Mesenchymal stem cell (in vitro differentiated cells and primary cell): Measurements from ENCODE around the gene NXF2.
"Not testable (repeated sequence)": the region's sequence is repeated elsewhere in the genome, so short reads cannot be mapped to it uniquely, and the experiment has no call there.

Source experiments
- DNase-seq: peaks from one replicate; pipeline ENCODE4 v3.0.0-alpha.2; 2013
- H2AFZ ChIP-seq: one replicate; pipeline ENCODE4 v1.6.1; 2013; ENCODE audit warnings: low read depth, mild to moderate bottlenecking, control low read depth, inconsistent platforms, low read length, moderate library complexity
- H2AK5ac ChIP-seq: 2 replicates; pipeline ENCODE4 v1.6.1; 2013; ENCODE audit warnings: low read length, moderate library complexity, mild to moderate bottlenecking, inconsistent platforms; ENCODE audit not compliant: severe bottlenecking
- H2BK120ac ChIP-seq: one replicate; pipeline ENCODE4 v1.6.1; 2013; ENCODE audit warnings: low read depth, mild to moderate bottlenecking, inconsistent platforms, low read length, moderate library complexity
- H2BK12ac ChIP-seq, 2 experiments: one replicate each; pipeline ENCODE4 v1.6.1; 2013; ENCODE audit warnings: inconsistent platforms in 2 of 2, low read length in 2 of 2, mild to moderate bottlenecking in 2 of 2, moderate library complexity in 2 of 2, control low read depth in 1 of 2
- H2BK15ac ChIP-seq: one replicate; pipeline ENCODE4 v1.6.1; 2013; ENCODE audit warnings: mild to moderate bottlenecking, low read depth, inconsistent platforms; ENCODE audit not compliant: poor library complexity, severe bottlenecking
- H2BK5ac ChIP-seq: 2 replicates; pipeline ENCODE4 v1.6.1; 2013; ENCODE audit warnings: low read depth, mild to moderate bottlenecking, low read length, control low read depth, inconsistent platforms; ENCODE audit not compliant: poor library complexity, severe bottlenecking
- H3K14ac ChIP-seq, 2 experiments: one replicate each; pipeline ENCODE4 v1.6.1; 2013; ENCODE audit warnings: inconsistent platforms in 2 of 2, low read length in 2 of 2, control low read depth in 1 of 2, mild to moderate bottlenecking in 1 of 2, moderate library complexity in 1 of 2
- H3K18ac ChIP-seq, 2 experiments: one replicate each; pipeline ENCODE4 v1.6.1; 2013; ENCODE audit warnings: inconsistent platforms in 2 of 2, low read length in 2 of 2, control low read depth in 1 of 2, low read depth in 1 of 2, mild to moderate bottlenecking in 1 of 2
- H3K23ac ChIP-seq, 2 experiments: one replicate each; pipeline ENCODE4 v1.6.1; 2013; ENCODE audit warnings: inconsistent platforms in 2 of 2, low read length in 2 of 2, mild to moderate bottlenecking in 2 of 2, moderate library complexity in 2 of 2, control low read depth in 1 of 2
- H3K27ac ChIP-seq: 2 replicates; pipeline ENCODE4 v1.5.1; 2013; ENCODE audit warnings: mild to moderate bottlenecking, moderate library complexity, low read length, control low read depth, inconsistent platforms; ENCODE audit not compliant: poor library complexity, severe bottlenecking
- H3K27me3 ChIP-seq, 2 experiments: 2 replicates each; pipeline versions ENCODE4 v1.6.1 to v1.7.0; 2013; ENCODE audit warnings: low read length in 2 of 2, mild to moderate bottlenecking in 2 of 2, moderate library complexity in 2 of 2, control low read depth in 1 of 2, inconsistent platforms in 1 of 2; ENCODE audit not compliant: control insufficient read depth in 1 of 2, insufficient read depth in 1 of 2
- H3K36me3 ChIP-seq, 2 experiments: 2 replicates each; pipeline versions ENCODE4 v1.6.1 to v1.7.0; 2013; ENCODE audit warnings: low read length in 2 of 2, control low read depth in 1 of 2, inconsistent platforms in 1 of 2, low read depth in 1 of 2, mild to moderate bottlenecking in 1 of 2; ENCODE audit not compliant: insufficient read depth in 2 of 2, control insufficient read depth in 1 of 2
- H3K4ac ChIP-seq, 2 experiments: one replicate each; pipeline ENCODE4 v1.6.1; 2013; ENCODE audit warnings: inconsistent platforms in 2 of 2, low read length in 2 of 2, mild to moderate bottlenecking in 2 of 2, moderate library complexity in 2 of 2, control low read depth in 1 of 2, low read depth in 1 of 2
- H3K4me1 ChIP-seq: 2 replicates; pipeline ENCODE4 v1.6.1; 2013; ENCODE audit warnings: low read depth, low read length, control low read depth; ENCODE audit not compliant: control insufficient read depth, insufficient read depth
- H3K4me2 ChIP-seq: 2 replicates; pipeline ENCODE4 v1.6.1; 2013; ENCODE audit warnings: low read length, mild to moderate bottlenecking, inconsistent platforms; ENCODE audit not compliant: poor library complexity, severe bottlenecking
- H3K4me3 ChIP-seq, 2 experiments: 2 replicates each; pipeline versions ENCODE4 v1.5.1 to v1.7.0; 2013; ENCODE audit warnings: low read length in 2 of 2, mild to moderate bottlenecking in 2 of 2, control low read depth in 1 of 2, low read depth in 1 of 2; ENCODE audit not compliant: insufficient read depth in 1 of 2
- H3K79me1 ChIP-seq: replicated peaks from 2 replicates; pipeline ENCODE4 v1.6.1; 2013; ENCODE audit warnings: mild to moderate bottlenecking, control low read depth, low read length, inconsistent platforms; ENCODE audit not compliant: poor library complexity, severe bottlenecking
- H3K9ac ChIP-seq: 2 replicates; pipeline ENCODE4 v1.7.0; 2013; ENCODE audit warnings: mild to moderate bottlenecking, low read length, moderate library complexity
- H3K9me3 ChIP-seq: 2 replicates; pipeline ENCODE4 v1.7.0; 2013; ENCODE audit warnings: mild to moderate bottlenecking, low read length; ENCODE audit not compliant: control insufficient read depth
- H4K8ac ChIP-seq: one replicate; pipeline ENCODE4 v1.6.1; 2013; ENCODE audit warnings: inconsistent platforms, mild to moderate bottlenecking, low read length, moderate library complexity
- H4K91ac ChIP-seq: one replicate; pipeline ENCODE4 v1.6.1; 2013; ENCODE audit warnings: mild to moderate bottlenecking, low read length, inconsistent platforms
- WGBS: methylation state at CpG from one replicate; pipeline ENCODE4 v1.1.7; 2013; ENCODE audit warnings: mixed read lengths; 5-methylcytosine and 5-hydroxymethylcytosine counted together

NXF2 gene

GRCh38 chrX:102235678-102236077 is 11.3 kb upstream of the NXF2 start:
- not testable (repeated sequence) for H3K27me3 ChIP-seq, H3K4ac ChIP-seq, H3K4me1 ChIP-seq, H2BK12ac ChIP-seq, H4K8ac ChIP-seq, H3K14ac ChIP-seq, H3K4me3 ChIP-seq, H3K9me3 ChIP-seq, H2AK5ac ChIP-seq, DNase-seq, H2AFZ ChIP-seq, H3K27ac ChIP-seq, H3K9ac ChIP-seq, H3K4me2 ChIP-seq, H3K23ac ChIP-seq, H2BK120ac ChIP-seq, H3K36me3 ChIP-seq, H3K18ac ChIP-seq, H2BK15ac ChIP-seq, H2BK5ac ChIP-seq, H4K91ac ChIP-seq, H3K79me1 ChIP-seq
- no CpG with 5 or more reads among the region's 7 CpGs for WGBS

- H3K4me1 ChIP-seq, H4K8ac ChIP-seq, H2AFZ ChIP-seq, H3K18ac ChIP-seq, H2BK120ac ChIP-seq, H3K4me3 ChIP-seq, H3K23ac ChIP-seq, H3K4ac ChIP-seq, H3K36me3 ChIP-seq, DNase-seq, H4K91ac ChIP-seq, H3K14ac ChIP-seq, H3K9me3 ChIP-seq, H3K9ac ChIP-seq, H2AK5ac ChIP-seq, H3K27ac ChIP-seq, H2BK5ac ChIP-seq, H3K4me2 ChIP-seq, H3K79me1 ChIP-seq, H2BK12ac ChIP-seq, H2BK15ac ChIP-seq, H3K27me3 ChIP-seq: not testable (repeated sequence)
- WGBS, result no CpG with 5 or more reads among the region's 15 CpGs
These were observed 6.7 kb upstream of the NXF2 start for GRCh38 chrX:102240265-102240664.

GRCh38 chrX:102272231-102272630 is 25.3 kb downstream of the NXF2 start:
- H2BK15ac ChIP-seq, H3K4me2 ChIP-seq, H3K4me3 ChIP-seq, H3K14ac ChIP-seq, H3K27me3 ChIP-seq, H2BK5ac ChIP-seq, H2BK120ac ChIP-seq, H3K9me3 ChIP-seq, H3K36me3 ChIP-seq, H3K23ac ChIP-seq, DNase-seq, H3K18ac ChIP-seq, H4K8ac ChIP-seq, H2BK12ac ChIP-seq, H3K27ac ChIP-seq, H3K79me1 ChIP-seq, H3K9ac ChIP-seq, H2AFZ ChIP-seq, H3K4me1 ChIP-seq, H4K91ac ChIP-seq, H3K4ac ChIP-seq, H2AK5ac ChIP-seq: not testable (repeated sequence)
- WGBS, result no CpG with 5 or more reads among the region's 4 CpGs

- H2BK120ac ChIP-seq, result no peak overlapping the region
- 85% methylated on average over 3 of the region's 4 CpGs for WGBS
These were observed 91.2 kb downstream of the NXF2 start for GRCh38 chrX:102338162-102338561.

More at GRCh38 chrX:102338162-102338561, 91.2 kb downstream of the NXF2 start:
- Histone ChIP-seq H4K8ac (no peak overlapping the region), H2BK5ac (no peak overlapping the region), H2BK12ac (no peak overlapping the region), H3K4me3 (no peak overlapping the region), H3K27ac (no peak overlapping the region), H2AFZ (no peak overlapping the region), H3K9ac (no peak overlapping the region), H3K36me3 (no peaks in the 10 kb centered on the region), H3K4me1 (no peaks in the 10 kb centered on the region), H4K91ac (no peak overlapping the region), H3K14ac (no peak overlapping the region), H3K18ac (no peak overlapping the region), H3K4ac (no peak overlapping the region), H3K79me1 (no peaks in the 10 kb centered on the region), H2BK15ac (no peak overlapping the region), H3K23ac (no peak overlapping the region), H3K4me2 (no peak overlapping the region), H3K27me3 (peaks cover 0 to 15% of the 10 kb centered on the region in 2 experiments), H2AK5ac (no peak overlapping the region), H3K9me3 (no peaks in the 10 kb centered on the region)
- DNase-seq, result no peak
